OCI-LY7 (cell line): ENCODE data around the gene BCL7A.

Experiments used
- CTCF ChIP-seq: fragments of 200-600 bp; sonication (generic); conservative IDR thresholded peaks from 2 replicates; pipeline ENCODE4 v1.5.1; 2014; ENCODE audit warnings: mild to moderate bottlenecking, antibody characterized with exemption, low read length, moderate library complexity, mixed read lengths
- EZH2phosphoT487 ChIP-seq: fragments of 200-600 bp; sonication (generic); IDR thresholded peaks from 2 replicates; pipeline ENCODE4 v1.6.1; 2018; ENCODE audit warnings: low read depth, borderline replicate concordance, mild to moderate bottlenecking, mixed run types, antibody characterized with exemption, low read length, moderate library complexity, mixed read lengths

GRCh38 chr12:122013136-122013535 lies 8.5 kb upstream of the BCL7A start:
- no peak for TF ChIP-seq CTCF
- no peak for TF ChIP-seq EZH2phosphoT487
